GM12801 (cell line): Measurements from ENCODE around the gene PRG2.

Experiments used
- TF ChIP-seq, protein P1 (sequence below): IDR thresholded peaks from one replicate; pipeline ENCODE4 v1.5.1; 2011; ENCODE audit warnings: control low read depth; ENCODE audit not compliant: insufficient read length; ENCODE audit errors: extremely low read depth

PRG2 gene

DNA sequence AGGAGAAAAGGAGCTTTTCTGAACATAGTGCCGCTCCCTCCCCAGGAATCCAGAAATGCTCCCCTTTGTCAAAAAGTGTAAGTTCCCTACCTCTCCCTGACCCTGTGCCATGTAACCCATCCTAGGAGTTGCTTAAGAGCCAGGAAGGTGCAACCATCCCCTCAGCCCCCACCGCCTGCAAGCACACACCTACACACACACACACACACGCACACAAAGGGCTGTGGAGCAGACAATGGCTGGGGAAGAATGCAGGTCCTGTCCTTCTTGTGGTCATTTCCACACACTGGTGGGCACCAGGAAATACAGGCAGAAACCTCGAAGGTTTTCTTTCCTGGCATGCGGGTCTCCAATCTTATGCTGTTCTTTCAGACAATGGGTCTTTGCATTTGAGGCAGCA lies 51.1 kb downstream of the PRG2 start:
- TF ChIP-seq, protein P1, sequence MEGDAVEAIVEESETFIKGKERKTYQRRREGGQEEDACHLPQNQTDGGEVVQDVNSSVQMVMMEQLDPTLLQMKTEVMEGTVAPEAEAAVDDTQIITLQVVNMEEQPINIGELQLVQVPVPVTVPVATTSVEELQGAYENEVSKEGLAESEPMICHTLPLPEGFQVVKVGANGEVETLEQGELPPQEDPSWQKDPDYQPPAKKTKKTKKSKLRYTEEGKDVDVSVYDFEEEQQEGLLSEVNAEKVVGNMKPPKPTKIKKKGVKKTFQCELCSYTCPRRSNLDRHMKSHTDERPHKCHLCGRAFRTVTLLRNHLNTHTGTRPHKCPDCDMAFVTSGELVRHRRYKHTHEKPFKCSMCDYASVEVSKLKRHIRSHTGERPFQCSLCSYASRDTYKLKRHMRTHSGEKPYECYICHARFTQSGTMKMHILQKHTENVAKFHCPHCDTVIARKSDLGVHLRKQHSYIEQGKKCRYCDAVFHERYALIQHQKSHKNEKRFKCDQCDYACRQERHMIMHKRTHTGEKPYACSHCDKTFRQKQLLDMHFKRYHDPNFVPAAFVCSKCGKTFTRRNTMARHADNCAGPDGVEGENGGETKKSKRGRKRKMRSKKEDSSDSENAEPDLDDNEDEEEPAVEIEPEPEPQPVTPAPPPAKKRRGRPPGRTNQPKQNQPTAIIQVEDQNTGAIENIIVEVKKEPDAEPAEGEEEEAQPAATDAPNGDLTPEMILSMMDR = no peak

DNA sequence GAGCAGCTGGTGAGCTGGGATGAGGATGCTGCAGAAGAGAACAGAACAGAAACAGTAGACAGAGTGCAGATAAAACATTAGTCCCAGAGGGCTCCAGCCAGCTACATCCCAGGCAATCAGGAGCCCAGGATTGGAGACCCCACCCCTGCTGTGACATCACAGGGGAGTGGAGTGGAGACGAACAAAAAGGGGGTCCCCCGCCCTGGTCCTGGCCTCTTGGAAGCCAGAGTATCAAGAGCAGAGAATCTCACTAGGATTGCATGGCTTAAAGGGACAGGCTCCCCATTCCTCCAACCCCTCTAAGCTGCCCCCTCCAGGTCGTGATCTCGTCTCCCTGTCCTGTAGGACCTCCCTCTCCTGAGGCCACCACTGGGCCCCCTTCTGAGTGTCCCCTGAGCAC lies 52.3 kb downstream of the PRG2 start, which contains the start of gene P2RX3:
P2RX3 (plus strand) TSS at position 211 of the 400 bp plus-strand sequence. CDS start 199 bp downstream, outside the sequence.
- TF ChIP-seq, protein P1 = no peak
